Duodenal mucosa (tissue), 2 donors: ENCODE results near the gene DYSF.
"Not testable (repeated sequence)": the region's sequence is repeated elsewhere in the genome, so short reads cannot be mapped to it uniquely, and the experiment has no call there.

Experiments
- H3K27ac ChIP-seq: one replicate; pipeline ENCODE4 v1.7.0; 2013; ENCODE audit warnings: low read depth, low read length
- H3K27me3 ChIP-seq, 2 donors: one replicate each; pipeline ENCODE4 v1.7.0; 2013; ENCODE audit warnings: low read length in 2 of 2, control low read depth in 1 of 2; ENCODE audit not compliant: insufficient read depth in 2 of 2, control insufficient read depth in 1 of 2
- H3K36me3 ChIP-seq, 2 donors: one replicate each; pipeline ENCODE4 v1.7.0; 2013; ENCODE audit warnings: low read length in 2 of 2, control low read depth in 1 of 2; ENCODE audit not compliant: insufficient read depth in 2 of 2, control insufficient read depth in 1 of 2
- H3K4me1 ChIP-seq, 2 donors: one replicate each; pipeline ENCODE4 v1.7.0; 2013; ENCODE audit warnings: low read length in 2 of 2, control low read depth in 1 of 2; ENCODE audit not compliant: insufficient read depth in 2 of 2, control insufficient read depth in 1 of 2
- H3K4me3 ChIP-seq, 2 donors: one replicate each; pipeline ENCODE4 v1.7.0; 2013; ENCODE audit warnings: low read length in 2 of 2, low read depth in 1 of 2
- H3K9ac ChIP-seq, 2 donors: one replicate each; pipeline ENCODE4 v1.7.0; 2013; ENCODE audit warnings: low read length in 2 of 2, low read depth in 1 of 2
- H3K9me3 ChIP-seq, 2 donors: one replicate each; pipeline ENCODE4 v1.7.0; 2013; ENCODE audit warnings: low read length in 2 of 2, control low read depth in 1 of 2; ENCODE audit not compliant: control insufficient read depth in 1 of 2

Gene DYSF

GRCh38 chr2:71453404-71454220 is at the start of gene DYSF:
Gene DYSF, plus strand, starts transcription at chr2:71453561.
- Histone ChIP-seq H3K9me3 (no peaks in the 10 kb centered on the region), H3K27ac (no peak within 1 kb of the TSS), H3K4me3 (peak within 1 kb of the TSS; percentile 56 to 59), H3K36me3 (no peaks in the 10 kb centered on the region), H3K4me1 (peaks cover 9 to 16% of the 10 kb centered on the region in 2 donors), H3K9ac (no peak within 1 kb of the TSS), H3K27me3 (peaks cover 22 to 25% of the 10 kb centered on the region in 2 donors)

DNA sequence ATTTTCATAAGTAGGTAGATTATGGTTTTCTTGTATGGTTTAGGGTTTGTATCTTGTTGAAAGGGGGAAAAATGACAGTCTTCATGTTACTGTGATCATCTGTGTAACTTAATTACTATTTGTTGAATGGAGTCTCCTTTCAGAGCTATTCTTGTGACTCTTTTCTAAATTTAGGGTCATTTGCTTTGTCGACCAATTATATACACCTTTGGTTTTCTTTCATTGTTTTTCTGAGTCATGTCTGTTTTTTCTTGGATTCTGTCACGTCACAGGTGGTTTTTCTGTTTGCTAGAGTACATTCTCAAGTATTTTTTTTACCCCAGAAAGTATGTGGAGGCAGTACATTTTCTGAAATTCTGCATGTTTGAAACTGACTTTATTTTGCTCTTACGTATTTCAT is 43.8 kb upstream of the DYSF start:
- Histone ChIP-seq H3K4me3 (no peak overlapping the region), H3K36me3 (peaks cover 35 to 38% of the 10 kb centered on the region in 2 donors), H3K9me3 (no peaks in the 10 kb centered on the region), H3K27me3 (no peaks in the 10 kb centered on the region), H3K4me1 (no peaks in the 10 kb centered on the region), H3K27ac (no peak overlapping the region), H3K9ac (no peak overlapping the region)

- Histone ChIP-seq H3K4me1 (no peaks in the 10 kb centered on the region), H3K27ac (no peak overlapping the region), H3K9ac (no peak overlapping the region), H3K4me3 (no peak overlapping the region), H3K27me3 (no peaks in the 10 kb centered on the region), H3K9me3 (no peaks in the 10 kb centered on the region), H3K36me3 (peaks cover 28 to 30% of the 10 kb centered on the region in 2 donors)
These were observed 42.7 kb upstream of the DYSF start for GRCh38 chr2:71410696-71411095.

DNA sequence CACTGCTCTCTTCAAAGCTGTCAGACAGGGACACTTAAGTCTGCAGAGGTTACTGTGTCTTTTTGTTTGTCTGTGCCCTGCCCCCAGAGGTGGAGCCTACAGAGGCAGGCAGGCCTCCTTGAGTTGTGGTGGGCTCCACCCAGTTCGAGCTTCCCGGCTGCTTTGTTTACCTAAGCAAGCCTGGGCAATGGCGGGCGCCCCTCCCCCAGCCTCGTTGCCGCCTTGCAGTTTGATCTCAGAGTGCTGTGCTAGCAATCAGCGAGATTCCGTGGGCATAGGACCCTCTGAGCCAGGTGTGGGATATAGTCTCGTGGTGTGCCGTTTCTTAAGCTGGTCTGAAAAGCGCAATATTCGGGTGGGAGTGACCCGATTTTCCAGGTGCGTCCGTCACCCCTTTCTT is 36.5 kb upstream of the DYSF start:
- not testable (repeated sequence) for H3K36me3 ChIP-seq, H3K27me3 ChIP-seq, H3K4me1 ChIP-seq, H3K9me3 ChIP-seq, H3K9ac ChIP-seq, H3K27ac ChIP-seq
- H3K4me3 ChIP-seq, result peak overlapping the region in 1 of 2 donors; percentile 53

GRCh38 chr2:71417300-71418202 is 35.8 kb upstream of the DYSF start:
- Histone ChIP-seq H3K27me3 (no peaks in the 10 kb centered on the region), H3K36me3 (peaks cover 0 to 9% of the 10 kb centered on the region in 2 donors), H3K27ac (no peak overlapping the region), H3K4me1 (peaks cover 0 to 5% of the 10 kb centered on the region in 2 donors), H3K4me3 (peak overlapping the region; percentile 53 to 56), H3K9ac (peak overlapping the region in 1 of 2 donors; percentile 3), H3K9me3 (no peaks in the 10 kb centered on the region)

GRCh38 chr2:71419145-71419544 is 34.2 kb upstream of the DYSF start:
- Histone ChIP-seq H3K9me3 (no peaks in the 10 kb centered on the region), H3K27me3 (no peaks in the 10 kb centered on the region)

DNA sequence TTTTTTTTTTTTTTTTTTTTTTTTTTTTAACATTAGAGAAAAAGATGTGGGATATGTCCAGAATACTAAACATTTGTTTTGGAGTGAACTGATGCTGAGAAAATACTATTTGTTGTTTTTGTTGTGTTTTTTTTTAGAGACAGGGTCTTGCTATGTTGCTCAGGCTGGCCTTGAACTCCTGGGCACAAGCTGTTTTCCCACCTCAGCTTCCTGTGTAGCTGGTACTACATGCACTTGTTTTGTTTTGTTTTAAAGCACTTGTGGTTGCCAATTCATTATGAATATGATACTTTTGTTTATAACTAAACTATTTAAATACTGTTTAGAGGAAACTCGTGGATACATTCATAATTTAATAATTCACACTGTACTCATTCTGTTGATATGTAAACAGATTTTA is 33.4 kb upstream of the DYSF start:
- no peak overlapping the region for H3K4me3 ChIP-seq
- H3K27ac ChIP-seq, result no peak overlapping the region
- H3K4me1 ChIP-seq, result peaks cover 0 to 5% of the 10 kb centered on the region in 2 donors
- no peaks in the 10 kb centered on the region for H3K27me3 ChIP-seq
- H3K9me3 ChIP-seq, result no peaks in the 10 kb centered on the region
- peaks cover 12 to 23% of the 10 kb centered on the region in 2 donors for H3K36me3 ChIP-seq
- no peak overlapping the region for H3K9ac ChIP-seq

More at GRCh38 chr2:71419145-71419544, 34.2 kb upstream of the DYSF start:
- no peak overlapping the region for H3K4me3 ChIP-seq
- no peak overlapping the region for H3K27ac ChIP-seq
- H3K9ac ChIP-seq, result no peak overlapping the region
- H3K36me3 ChIP-seq, result peaks cover 12 to 23% of the 10 kb centered on the region in 2 donors
- peaks cover 0 to 5% of the 10 kb centered on the region in 2 donors for H3K4me1 ChIP-seq

- Histone ChIP-seq H3K4me1 (peaks cover 0 to 1% of the 10 kb centered on the region in 2 donors), H3K36me3 (peaks cover 25 to 41% of the 10 kb centered on the region in 2 donors), H3K27ac (no peak overlapping the region), H3K27me3 (no peaks in the 10 kb centered on the region), H3K9ac (no peak overlapping the region), H3K9me3 (no peaks in the 10 kb centered on the region), H3K4me3 (no peak overlapping the region)
These were observed 30.6 kb upstream of the DYSF start for GRCh38 chr2:71422786-71423185.

DNA sequence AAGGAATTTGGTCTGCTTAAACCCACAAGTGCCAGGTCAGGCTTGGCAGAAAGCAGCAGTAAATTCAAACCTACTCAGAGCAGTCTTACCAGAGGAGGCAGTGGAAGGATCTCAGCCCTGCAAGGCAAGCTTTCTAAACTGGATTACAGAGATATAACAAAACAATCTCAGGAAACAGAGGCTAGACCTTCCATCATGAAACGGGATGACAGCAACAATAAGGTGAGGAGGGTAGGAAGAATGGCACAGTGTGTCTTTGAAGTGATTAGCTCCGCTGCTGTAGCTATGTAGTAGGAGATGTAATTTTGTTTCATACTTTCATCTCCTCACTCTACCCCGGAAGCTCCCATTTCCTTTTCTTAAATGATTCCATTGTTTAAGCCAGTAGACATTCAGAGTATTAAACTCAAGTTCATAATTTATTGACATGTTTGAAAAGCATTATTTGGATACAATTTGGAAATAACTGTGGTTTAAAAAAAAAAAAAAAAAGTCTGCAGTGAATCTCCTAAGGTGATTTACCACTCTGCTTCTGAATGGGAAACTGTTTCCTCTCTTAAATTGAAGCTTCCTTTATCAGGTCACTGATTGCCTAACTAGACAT is 29.4 kb upstream of the DYSF start:
- Histone ChIP-seq H3K4me1 (peaks cover 0 to 3% of the 10 kb centered on the region in 2 donors), H3K9ac (no peak overlapping the region), H3K9me3 (no peaks in the 10 kb centered on the region), H3K4me3 (no peak overlapping the region), H3K27me3 (no peaks in the 10 kb centered on the region), H3K27ac (no peak overlapping the region), H3K36me3 (peaks cover 25 to 44% of the 10 kb centered on the region in 2 donors)
